NCI-H526 (cell line): ENCODE results near the gene AURKB.

Experiments used
- DNase-seq, 2 experiments: peaks; one replicate each; lab custom pipeline; 2025; lab: John Stamatoyannopoulos, UW

The AURKB gene

DNA sequence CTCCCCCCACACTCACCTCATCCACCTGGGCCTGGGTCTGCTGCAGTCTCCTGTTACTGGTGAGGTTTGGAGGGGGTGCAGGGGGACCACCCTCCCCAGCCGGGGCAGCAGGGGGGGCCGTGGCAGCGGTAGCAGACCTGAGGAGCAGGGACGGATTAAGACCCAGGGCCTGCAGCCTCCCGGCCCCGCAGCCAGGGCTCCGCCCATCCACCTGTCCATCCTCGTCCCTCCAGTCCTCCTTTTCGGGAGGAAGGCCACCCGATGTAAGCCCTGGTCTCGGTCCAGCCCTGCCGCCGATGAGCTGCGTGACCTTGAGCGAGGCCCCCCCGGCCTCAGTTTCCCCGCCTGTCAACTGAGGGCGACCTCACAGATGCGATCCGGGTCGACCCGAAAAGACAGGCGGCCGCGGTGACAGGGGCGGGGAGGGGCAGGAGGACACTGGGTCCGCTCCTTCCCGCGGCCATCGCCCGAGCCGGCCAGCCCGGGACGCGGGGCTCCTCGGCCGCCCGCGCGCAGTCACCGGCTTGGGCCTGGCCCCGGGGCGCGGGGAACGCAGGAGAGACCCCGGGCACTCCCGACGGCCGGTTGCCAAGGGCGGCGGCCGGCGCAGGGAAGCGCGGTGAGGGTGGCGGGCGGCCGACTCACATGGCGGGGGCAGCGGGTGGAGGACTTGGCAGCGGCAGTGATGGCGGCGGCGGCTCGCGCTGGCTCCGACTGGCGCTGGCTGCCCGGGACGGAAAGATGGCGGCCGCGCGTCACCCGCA lies 48.0 kb downstream of the AURKB start, which contains the start of gene VAMP2:
VAMP2 (minus strand) TSS at position 716 of the 764 bp plus-strand sequence; CDS start at position 647, 69 bp downstream.
- peak in 1 of 2 experiments; percentile 69 for DNase-seq

DNA sequence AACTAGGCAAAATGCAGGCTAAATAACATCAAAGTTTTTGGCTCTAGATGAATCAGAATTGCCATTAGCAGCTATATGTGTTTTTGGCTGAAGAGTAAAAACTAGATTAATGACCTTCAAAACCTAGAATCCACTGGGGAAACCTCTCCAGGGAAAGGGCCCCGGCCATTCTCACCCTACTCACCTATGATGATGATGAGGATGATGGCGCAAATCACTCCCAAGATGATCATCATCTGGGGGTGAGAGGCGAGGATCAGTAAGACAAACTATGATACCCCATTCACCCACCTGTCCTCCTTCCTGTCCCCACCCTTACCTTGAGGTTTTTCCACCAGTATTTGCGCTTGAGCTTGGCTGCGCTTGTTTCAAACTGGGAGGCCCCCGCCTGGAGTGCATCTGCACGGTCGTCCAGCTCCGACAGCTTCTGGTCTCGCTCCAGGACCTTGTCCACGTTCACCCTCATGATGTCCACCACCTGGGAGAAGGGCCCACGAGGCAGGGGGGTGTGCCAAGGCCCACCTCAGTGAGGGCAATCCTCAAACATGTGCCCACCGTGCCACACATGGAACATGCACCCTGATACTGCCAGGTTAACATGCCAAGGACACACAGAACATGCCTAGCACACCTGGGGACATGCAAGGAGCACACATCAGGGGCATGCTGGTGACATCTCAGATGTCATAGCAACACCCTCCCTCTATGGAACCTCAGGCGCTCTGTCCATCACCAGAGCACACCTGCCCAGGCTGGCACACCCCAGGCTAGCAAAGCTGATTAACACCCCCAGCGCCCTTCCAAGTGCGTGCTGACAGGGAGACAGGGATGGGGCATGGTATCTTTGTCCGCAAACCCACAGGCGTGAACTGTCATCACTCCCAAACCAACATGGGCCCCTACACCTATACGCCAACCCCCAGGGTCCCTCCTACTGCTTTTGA lies 48.8 kb downstream of the AURKB start:
- peak in 1 of 2 experiments; percentile 8 for DNase-seq

DNA sequence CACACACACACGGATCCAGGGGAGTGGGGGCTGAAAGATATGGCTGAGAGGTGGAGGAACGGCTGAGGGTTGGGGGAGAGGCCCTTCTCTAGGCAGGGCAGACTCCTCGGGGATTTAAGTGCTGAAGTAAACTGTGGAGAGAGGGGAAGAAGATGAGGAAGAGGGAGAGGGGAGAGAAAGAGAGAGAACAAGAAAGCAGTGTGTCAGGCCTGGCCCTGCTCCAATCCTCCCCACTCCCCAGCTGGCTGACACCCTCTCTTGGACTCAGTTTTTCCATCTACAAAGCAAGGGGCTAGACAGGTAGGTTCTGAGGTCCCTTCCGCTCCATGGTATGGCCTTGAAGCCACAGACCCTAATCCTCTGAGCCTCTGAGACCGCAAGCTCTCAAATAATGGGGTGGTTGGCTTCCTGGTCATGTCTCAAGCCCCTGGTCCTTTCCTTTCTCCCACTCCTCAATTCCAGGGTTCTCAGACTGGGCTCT lies 49.6 kb downstream of the AURKB start:
- DNase-seq, result no peak

GRCh38 chr17:8160224-8160577 lies 50.2 kb downstream of the AURKB start:
- no peak for DNase-seq

GRCh38 chr17:8159459-8160223 lies 50.7 kb downstream of the AURKB start:
- no peak for DNase-seq

DNA sequence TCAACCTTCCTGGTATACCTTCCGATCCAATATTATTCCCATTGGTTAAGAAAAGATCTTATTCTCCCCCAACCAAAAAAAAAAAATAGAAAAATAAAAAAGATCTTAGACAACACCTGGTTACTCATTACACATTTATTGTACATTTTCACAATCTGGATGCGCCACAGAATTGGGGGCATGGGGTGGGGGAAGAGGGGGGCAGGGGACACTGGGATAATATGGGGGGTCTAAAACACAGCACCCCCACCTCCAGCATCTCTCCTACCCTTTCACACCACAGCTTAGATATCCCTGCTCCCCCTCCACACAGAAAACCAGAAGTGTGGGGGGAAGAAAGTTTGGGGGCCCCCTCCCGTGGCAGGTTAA lies 51.4 kb downstream of the AURKB start:
- no peak for DNase-seq

DNA sequence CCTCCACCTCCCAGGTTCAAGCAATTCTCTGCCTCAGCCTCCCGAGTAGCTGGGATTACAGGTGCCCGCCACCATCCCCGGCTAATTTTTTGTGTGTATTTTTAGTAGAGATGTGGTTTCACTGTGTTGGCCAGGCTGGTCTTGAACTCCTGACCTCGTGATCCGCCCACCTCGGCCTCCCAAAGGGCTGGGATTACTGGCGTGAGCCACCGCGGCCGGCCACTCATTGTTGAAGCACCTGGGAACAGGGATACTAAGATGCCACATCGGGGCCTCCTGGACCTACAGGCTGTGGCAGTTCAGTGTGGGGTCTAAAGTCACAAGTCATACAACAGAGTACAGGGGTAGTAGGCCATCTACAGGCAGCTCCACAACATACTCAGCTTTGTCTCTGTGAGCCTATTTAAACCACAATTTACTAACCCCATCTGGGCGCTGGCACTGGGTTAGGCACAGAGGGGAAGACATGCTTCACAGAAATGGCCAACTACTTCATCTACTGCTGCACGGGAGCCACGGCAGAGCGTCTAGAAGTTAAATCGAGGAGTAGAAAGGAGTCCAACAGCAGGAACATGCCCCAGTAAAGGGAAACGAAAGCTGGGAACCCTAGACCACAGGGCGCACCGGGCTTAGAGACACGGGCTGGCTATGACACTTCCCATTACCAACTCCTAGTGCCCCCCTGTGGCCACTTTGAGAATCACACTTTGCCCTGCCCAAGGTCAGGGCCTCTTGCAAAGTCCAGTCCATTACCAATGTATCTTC lies 51.9 kb downstream of the AURKB start:
- peak; percentile 61 to 83 for DNase-seq

- DNase-seq, result peak; percentile 99
These were observed 54.0 kb downstream of the AURKB start for GRCh38 chr17:8156246-8156992.

GRCh38 chr17:8155996-8156245 lies 54.5 kb downstream of the AURKB start:
- no peak for DNase-seq

DNA sequence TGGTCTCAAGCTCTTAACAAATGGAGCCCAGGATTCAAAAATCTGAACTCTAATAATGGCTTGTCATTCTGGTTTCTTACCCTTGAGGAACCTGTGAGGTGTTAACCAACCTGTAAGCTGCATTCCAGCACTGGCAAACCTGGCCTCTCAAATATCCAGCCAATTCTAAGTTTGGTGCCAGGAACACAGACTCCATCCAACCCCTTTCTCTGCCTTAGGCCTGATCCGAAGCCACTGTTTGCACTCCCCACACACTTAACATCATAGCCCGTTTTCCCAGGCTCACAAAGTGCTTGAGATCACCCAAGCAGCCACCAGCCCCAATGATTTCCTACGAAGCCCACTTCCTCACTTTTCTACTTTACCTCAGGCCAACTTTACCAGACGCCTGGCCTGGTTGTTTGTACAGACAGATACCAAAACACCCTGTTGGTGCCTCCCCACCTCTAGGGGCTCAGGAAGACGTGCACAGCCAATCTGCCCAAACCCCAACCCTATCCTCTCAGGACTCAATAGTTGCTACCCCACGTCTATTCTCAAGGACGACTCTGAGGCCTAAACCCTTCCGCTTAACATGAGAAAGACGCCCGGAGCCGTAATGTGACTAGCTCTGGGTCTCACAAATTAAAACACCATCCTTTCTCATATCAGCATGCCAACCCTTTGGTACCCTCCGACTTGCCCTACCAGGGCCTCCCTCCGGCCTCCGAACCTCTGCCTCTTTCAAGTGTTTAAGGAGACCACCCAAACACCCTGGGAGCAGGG lies 55.0 kb downstream of the AURKB start:
- DNase-seq, result no peak
